DOHH2 (cell line): ENCODE results near the gene CALML3.

ENCODE experiments used
- EZH2phosphoT487 ChIP-seq: fragments of 200-600 bp; sonication (generic); IDR thresholded peaks from 2 replicates; pipeline ENCODE4 v1.6.1; 2017; ENCODE audit warnings: borderline replicate concordance, mild to moderate bottlenecking, antibody characterized with exemption, low read length, moderate library complexity, mixed read lengths
- TF ChIP-seq, protein P1 (sequence below): fragments of 200-600 bp; sonication (generic); IDR thresholded peaks from one replicate; pipeline ENCODE4 v1.5.1; 2014; ENCODE audit warnings: antibody characterized with exemption, mild to moderate bottlenecking, low read depth, low read length; ENCODE audit not compliant: poor library complexity, severe bottlenecking

DNA sequence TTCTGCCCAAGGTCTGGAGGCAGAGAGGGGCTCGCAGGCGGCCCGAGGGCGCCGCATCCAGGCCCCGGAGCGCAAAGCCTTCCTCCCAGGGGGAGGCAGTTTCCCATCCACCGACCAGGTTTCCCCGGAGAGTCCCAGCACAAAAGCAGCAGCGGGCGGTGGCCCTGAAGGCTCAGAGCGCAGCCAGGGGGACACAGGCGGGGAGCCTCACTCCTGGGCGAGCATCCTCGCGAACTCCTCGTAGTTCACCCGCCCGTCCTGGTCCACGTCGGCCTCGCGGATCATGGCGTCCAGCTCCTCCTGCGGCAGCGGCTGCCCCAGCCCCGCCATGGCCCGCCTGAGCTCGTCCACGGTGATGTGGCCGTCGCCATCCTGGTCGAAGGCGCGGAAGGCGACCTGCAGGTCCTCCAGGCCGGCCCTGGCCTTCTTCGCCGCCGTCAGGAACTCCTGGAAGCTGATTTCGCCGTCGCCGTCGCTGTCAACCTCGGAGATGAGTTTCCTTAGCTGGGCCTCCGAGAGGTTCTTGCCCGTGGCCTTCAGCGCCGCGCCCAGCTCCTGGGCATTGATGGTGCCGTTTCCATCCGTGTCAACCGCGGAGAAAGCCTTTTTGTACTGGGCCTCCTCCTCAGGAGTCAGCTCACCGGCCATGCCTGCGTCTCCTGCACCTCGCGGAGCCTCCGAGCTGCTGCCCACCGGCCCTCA, 25.8 kb upstream of the CALML3 start:
- TF ChIP-seq, protein P1, sequence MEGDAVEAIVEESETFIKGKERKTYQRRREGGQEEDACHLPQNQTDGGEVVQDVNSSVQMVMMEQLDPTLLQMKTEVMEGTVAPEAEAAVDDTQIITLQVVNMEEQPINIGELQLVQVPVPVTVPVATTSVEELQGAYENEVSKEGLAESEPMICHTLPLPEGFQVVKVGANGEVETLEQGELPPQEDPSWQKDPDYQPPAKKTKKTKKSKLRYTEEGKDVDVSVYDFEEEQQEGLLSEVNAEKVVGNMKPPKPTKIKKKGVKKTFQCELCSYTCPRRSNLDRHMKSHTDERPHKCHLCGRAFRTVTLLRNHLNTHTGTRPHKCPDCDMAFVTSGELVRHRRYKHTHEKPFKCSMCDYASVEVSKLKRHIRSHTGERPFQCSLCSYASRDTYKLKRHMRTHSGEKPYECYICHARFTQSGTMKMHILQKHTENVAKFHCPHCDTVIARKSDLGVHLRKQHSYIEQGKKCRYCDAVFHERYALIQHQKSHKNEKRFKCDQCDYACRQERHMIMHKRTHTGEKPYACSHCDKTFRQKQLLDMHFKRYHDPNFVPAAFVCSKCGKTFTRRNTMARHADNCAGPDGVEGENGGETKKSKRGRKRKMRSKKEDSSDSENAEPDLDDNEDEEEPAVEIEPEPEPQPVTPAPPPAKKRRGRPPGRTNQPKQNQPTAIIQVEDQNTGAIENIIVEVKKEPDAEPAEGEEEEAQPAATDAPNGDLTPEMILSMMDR, result no peak
- no peak for TF ChIP-seq EZH2phosphoT487
